Body of pancreas (tissue), 4 donors: ENCODE measurements around the gene AJM1. TPM values are rescaled to one million over a fixed set of nuclear protein-coding genes. Genes with fewer than 3 reads are reported as not detected.

Source experiments
- ATAC-seq: fragments of 150-250 bp; one replicate; pipeline ENCODE4 v1.9.1; 2016
- DNase-seq, 4 donors: peaks; one replicate each; pipeline ENCODE4 v3.0.0-alpha.2; 2019
- H3K27ac ChIP-seq, 4 donors: fragments of 200-600 bp; sonication (generic); 1 replicate in 3 of 4; 2 replicates in 1 of 4; pipeline versions ENCODE4 v1.5.1 to v1.6.1; 2016 to 2019; ENCODE audit warnings: mild to moderate bottlenecking in 1 of 4, mixed read lengths in 1 of 4, moderate library complexity in 1 of 4
- H3K27me3 ChIP-seq, 2 donors: fragments of 200-600 bp; sonication (generic); one replicate each; pipeline ENCODE4 v1.6.0; 2016; ENCODE audit warnings: mild to moderate bottlenecking in 1 of 2
- H3K36me3 ChIP-seq, 2 donors: fragments of 200-600 bp; sonication (generic); replicated peaks in 1 of 2; 2 replicates each; pipeline ENCODE4 v1.5.1; 2016; ENCODE audit warnings: low read depth in 2 of 2; ENCODE audit not compliant: insufficient read depth in 1 of 2
- H3K4me1 ChIP-seq: fragments of 200-600 bp; sonication (generic); one replicate; pipeline ENCODE4 v1.6.0; 2016
- H3K4me3 ChIP-seq, 2 donors: fragments of 200-600 bp; sonication (generic); 1 replicate in 1 of 2; 2 replicates in 1 of 2; pipeline ENCODE4 v1.5.1; 2016 to 2019
- H3K9me3 ChIP-seq, 3 donors: fragments of 200-600 bp; sonication (generic); 1 replicate in 2 of 3; 2 replicates in 1 of 3; pipeline ENCODE4 v1.5.1; 2016
- CTCF ChIP-seq, 7 experiments: fragments of 450-650 bp in 4 of 7; fragments of 200-600 bp in 3 of 7; sonication (generic) in 3 of 7; IDR thresholded peaks; one replicate each; pipeline ENCODE4 v1.5.1; 2016 to 2019; ENCODE audit warnings: antibody characterized with exemption in 7 of 7
- POLR2A ChIP-seq, 3 donors: fragments of 450-650 bp; IDR thresholded peaks; one replicate each; pipeline ENCODE4 v1.6.1; 2016; ENCODE audit warnings: antibody characterized with exemption in 3 of 3, mild to moderate bottlenecking in 2 of 3
- WGBS, 2 donors: methylation state at CpG; one replicate each; pipeline ENCODE4 v1.1.5; 2017; 5-methylcytosine and 5-hydroxymethylcytosine counted together
- intact Hi-C: fragments of 100-400 bp; cut with DNase I; formaldehyde crosslinking; loops from one replicate; pipeline ENCODE4 v1.15.1; 2023
- total RNA-seq, 2 donors: library from RNA; depleted of rRNA; stranded (reverse); fragments of >200 nt; gene quantifications; one replicate each; pipeline ENCODE4 v1.1.0, GENCODE V29; 2016

AJM1 gene
- total RNA-seq, 2 donors from 2014 or later = 5.2 to 13.2 TPM

- peak in 1 of 4 donors; percentile 11 for DNase-seq
- TF ChIP-seq CTCF (IDR thresholded peaks at IDR 0.05) (no peak), POLR2A (IDR thresholded peaks at IDR 0.05) (no peak)
- WGBS, 2 donors = 93 to 95% methylated on average over 27 to 42 of the region's 44 CpGs
- Histone ChIP-seq H3K4me3 (no peak overlapping the region), H3K4me1 (peaks cover 26% of the 10 kb centered on the region), H3K9me3 (no peaks in the 10 kb centered on the region), H3K27me3 (no peaks in the 10 kb centered on the region), H3K36me3 (peaks cover 0 to 13% of the 10 kb centered on the region in 2 donors), H3K27ac (no peak overlapping the region)
- intact Hi-C loops = no loop called here
- no peak for ATAC-seq
Observed at GRCh38 chr9:136825295-136826187, 16.7 kb upstream of the AJM1 start.

DNA sequence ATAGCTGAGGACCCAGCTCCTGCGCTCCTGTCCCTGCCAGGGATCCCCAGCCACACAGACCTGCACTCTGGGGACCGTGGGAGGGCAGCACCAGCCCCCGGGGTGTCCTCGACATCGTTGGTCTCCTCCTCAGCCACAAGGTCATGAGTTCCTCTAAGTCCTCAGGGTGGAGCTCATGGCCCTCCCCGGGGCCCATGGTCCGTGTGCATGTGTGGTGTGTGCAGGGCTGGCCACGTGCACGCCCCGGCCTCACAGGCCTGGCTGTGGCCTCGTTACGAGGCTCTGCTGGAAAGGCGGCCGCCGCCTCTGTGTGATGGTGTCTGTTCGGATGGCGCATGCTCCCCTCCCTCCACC, 16.1 kb upstream of the AJM1 start:
- intact Hi-C loops = no loop called here
- Histone ChIP-seq H3K9me3 (no peaks in the 10 kb centered on the region), H3K4me1 (peaks cover 26% of the 10 kb centered on the region), H3K4me3 (no peak overlapping the region), H3K36me3 (peaks cover 0 to 17% of the 10 kb centered on the region in 2 donors), H3K27me3 (no peaks in the 10 kb centered on the region), H3K27ac (peak overlapping the region in 3 of 4 donors; percentile 64 to 75 (median 71))
- ATAC-seq (no peak), DNase-seq (no peak)
- TF ChIP-seq CTCF (IDR thresholded peaks at IDR 0.05) (no peak), POLR2A (IDR thresholded peaks at IDR 0.05) (no peak)
- WGBS, 2 donors = 95% methylated on average over 17 of the region's 17 CpGs; no CpG with 5 or more reads in 1 of the 2 donors

- TF ChIP-seq CTCF (IDR thresholded peaks at IDR 0.05) (peak in 1 of 7 experiments; percentile 15), POLR2A (IDR thresholded peaks at IDR 0.05) (no peak)
- Histone ChIP-seq H3K9me3 (no peaks in the 10 kb centered on the region), H3K27me3 (no peaks in the 10 kb centered on the region), H3K4me3 (no peak overlapping the region), H3K36me3 (peaks cover 0 to 17% of the 10 kb centered on the region in 2 donors), H3K4me1 (peaks cover 26% of the 10 kb centered on the region), H3K27ac (peak overlapping the region; percentile 64 to 75 (median 73))
- intact Hi-C loops = no loop called here
- 44 to 52% methylated on average over 4 to 24 of the region's 24 CpGs for WGBS, 2 donors
- ATAC-seq (peak; percentile 93), DNase-seq (peak; percentile 90 to 98 (median 96))
Observed at GRCh38 chr9:136826703-136827582, 15.3 kb upstream of the AJM1 start.

DNA sequence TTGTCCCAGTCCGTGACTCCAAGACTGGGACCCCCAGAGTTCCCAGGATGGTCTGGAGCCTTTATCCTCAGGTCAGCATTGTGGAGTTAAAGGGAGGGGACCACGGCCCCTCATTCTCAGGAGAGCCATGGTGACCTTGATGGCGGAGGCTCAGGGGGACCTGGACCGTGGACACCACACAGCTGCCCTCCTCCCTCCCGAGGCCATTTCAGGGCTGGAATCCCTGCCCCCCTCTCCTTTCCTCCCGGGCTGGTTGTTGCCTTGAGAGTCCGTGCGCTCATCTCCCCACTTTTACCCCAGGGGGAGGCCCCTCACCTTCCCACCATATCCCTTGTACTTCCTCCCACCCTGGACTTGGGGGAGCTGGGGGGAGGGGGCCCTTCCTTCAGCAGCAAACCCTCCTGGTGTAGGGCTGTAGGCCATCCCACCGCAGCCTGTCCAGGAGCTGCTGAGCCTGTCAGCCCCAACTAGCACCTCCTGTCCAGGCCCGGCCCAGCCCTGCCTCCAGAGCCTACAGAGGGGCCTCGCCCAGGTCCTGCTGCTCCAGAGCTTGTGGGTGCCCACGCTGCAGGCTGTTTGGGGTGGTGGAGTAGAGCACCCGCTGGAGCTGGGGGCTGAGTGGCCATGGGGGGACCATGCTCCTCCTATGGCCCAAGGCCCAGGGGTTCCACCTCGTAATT, 14.3 kb upstream of the AJM1 start:
- peak in 2 of 4 donors; percentile 11 to 15 for DNase-seq
- no peak for TF ChIP-seq CTCF (IDR thresholded peaks at IDR 0.05)
- TF ChIP-seq POLR2A (IDR thresholded peaks at IDR 0.05) = no peak

More for the DNA sequence above, 14.3 kb upstream of the AJM1 start:
- H3K36me3 ChIP-seq = peaks cover 0 to 20% of the 10 kb centered on the region in 2 donors
- intact Hi-C loops = no loop called here
- no peak for ATAC-seq
- no peak overlapping the region for H3K4me3 ChIP-seq
- 61 to 65% methylated on average over 9 to 14 of the region's 14 CpGs for WGBS, 2 donors
- no peaks in the 10 kb centered on the region for H3K27me3 ChIP-seq
- no peaks in the 10 kb centered on the region for H3K9me3 ChIP-seq
- H3K4me1 ChIP-seq = peaks cover 26% of the 10 kb centered on the region
- H3K27ac ChIP-seq = peak overlapping the region; percentile 64 to 75 (median 73)
